BLaER1 treated with 17β-estradiol and CSF1 and Interleukin-3, amounts not matched to agents 10 nM and 100 nM (cell line): ENCODE data around the gene TMEM247.

Experiments used
- H3K27ac ChIP-seq, 11 experiments: shearing (Covaris generic); formaldehyde crosslinking; 2 replicates each; pipeline ENCODE4 v1.8.1; 2022
- H3K27me3 ChIP-seq, 11 experiments: shearing (Covaris generic); formaldehyde crosslinking; 2 replicates each; pipeline ENCODE4 v1.8.1; 2022
- H3K36me3 ChIP-seq, 11 experiments: shearing (Covaris generic); formaldehyde crosslinking; 2 replicates each; pipeline ENCODE4 v1.8.1; 2022
- H3K4me1 ChIP-seq, 10 experiments: shearing (Covaris generic); formaldehyde crosslinking; 2 replicates each; pipeline ENCODE4 v1.8.1; 2022
- H3K4me2 ChIP-seq, 11 experiments: shearing (Covaris generic); formaldehyde crosslinking; 2 replicates each; pipeline ENCODE4 v1.8.1; 2022
- H3K4me3 ChIP-seq, 10 experiments: shearing (Covaris generic); formaldehyde crosslinking; 2 replicates each; pipeline ENCODE4 v1.8.1; 2022
- H3K9ac ChIP-seq, 11 experiments: shearing (Covaris generic); formaldehyde crosslinking; 2 replicates each; pipeline ENCODE4 v1.8.1; 2022
- H3K9me3 ChIP-seq, 11 experiments: shearing (Covaris generic); formaldehyde crosslinking; replicated peaks in 1 of 11; 2 replicates each; pipeline ENCODE4 v1.8.1; 2022
- H4K20me1 ChIP-seq, 11 experiments: shearing (Covaris generic); formaldehyde crosslinking; 2 replicates each; pipeline ENCODE4 v1.8.1; 2022
- Cebpa-rat ChIP-seq, 11 experiments: shearing (Covaris generic); IDR thresholded peaks; 2 replicates each; pipeline ENCODE4 v1.8.1; 2022

Gene TMEM247

GRCh38 chr2:46438794-46439193 is 40.6 kb upstream of the TMEM247 start:
- no peak overlapping the region for H3K4me2 ChIP-seq
- no peak overlapping the region for H3K4me3 ChIP-seq
- H3K9me3 ChIP-seq, result 0 out of 22 replicates have a peak, but pooled peaks cover 0 to 2% (median 0%) of the 10 kb centered on the region in 11 experiments
- TF ChIP-seq Cebpa-rat (IDR thresholded peaks at IDR 0.05), result no peak
- H3K9ac ChIP-seq, result no peak overlapping the region
- no peaks in the 10 kb centered on the region for H3K36me3 ChIP-seq
- no peaks in the 10 kb centered on the region for H4K20me1 ChIP-seq
- no peak overlapping the region for H3K27ac ChIP-seq
- peaks cover 0 to 8% (median 0%) of the 10 kb centered on the region in 10 experiments; a peak in 4 of 20 replicates for H3K4me1 ChIP-seq
- no peaks in the 10 kb centered on the region for H3K27me3 ChIP-seq

- no peak for TF ChIP-seq Cebpa-rat (IDR thresholded peaks at IDR 0.05)
- no peaks in the 10 kb centered on the region for H3K27me3 ChIP-seq
- no peak overlapping the region for H3K27ac ChIP-seq
- H3K9me3 ChIP-seq, result peaks cover 0 to 6% (median 1%) of the 10 kb centered on the region in 11 experiments; a peak in 7 of 22 replicates
- H3K9ac ChIP-seq, result no peak overlapping the region
- H3K4me3 ChIP-seq, result no peak overlapping the region
- peaks cover 0 to 8% (median 0%) of the 10 kb centered on the region in 10 experiments; a peak in 4 of 20 replicates for H3K4me1 ChIP-seq
- peak overlapping the region in 1 of 11 experiments; percentile 11; a peak in 1 of 22 replicates for H3K4me2 ChIP-seq
- no peaks in the 10 kb centered on the region for H3K36me3 ChIP-seq
- H4K20me1 ChIP-seq, result no peaks in the 10 kb centered on the region
These were observed 39.8 kb upstream of the TMEM247 start for GRCh38 chr2:46439582-46439981.

- H3K36me3 ChIP-seq, result no peaks in the 10 kb centered on the region
- TF ChIP-seq Cebpa-rat (IDR thresholded peaks at IDR 0.05), result no peak
- no peaks in the 10 kb centered on the region for H3K27me3 ChIP-seq
- peaks cover 0 to 25% (median 13%) of the 10 kb centered on the region in 11 experiments; a peak in 14 of 22 replicates for H3K9me3 ChIP-seq
- H3K27ac ChIP-seq, result no peak overlapping the region
- H3K4me2 ChIP-seq, result no peak overlapping the region
- H3K4me3 ChIP-seq, result no peak overlapping the region
- peaks cover 0 to 7% (median 0%) of the 10 kb centered on the region in 10 experiments; a peak in 4 of 20 replicates for H3K4me1 ChIP-seq
- no peak overlapping the region for H3K9ac ChIP-seq
- H4K20me1 ChIP-seq, result no peaks in the 10 kb centered on the region
These were observed 37.3 kb upstream of the TMEM247 start for GRCh38 chr2:46441838-46442712.

- H3K4me2 ChIP-seq, result no peak overlapping the region
- H3K9ac ChIP-seq, result no peak overlapping the region
- no peaks in the 10 kb centered on the region for H3K36me3 ChIP-seq
- H3K27ac ChIP-seq, result no peak overlapping the region
- no peaks in the 10 kb centered on the region for H3K27me3 ChIP-seq
- no peak overlapping the region for H3K4me3 ChIP-seq
- no peak for TF ChIP-seq Cebpa-rat (IDR thresholded peaks at IDR 0.05)
- H4K20me1 ChIP-seq, result no peaks in the 10 kb centered on the region
- peaks cover 0 to 25% (median 13%) of the 10 kb centered on the region in 11 experiments; a peak in 14 of 22 replicates for H3K9me3 ChIP-seq
- H3K4me1 ChIP-seq, result peaks cover 0 to 1% (median 0%) of the 10 kb centered on the region in 10 experiments; a peak in 4 of 20 replicates
These were observed 34.6 kb upstream of the TMEM247 start for GRCh38 chr2:46444732-46445131.

DNA sequence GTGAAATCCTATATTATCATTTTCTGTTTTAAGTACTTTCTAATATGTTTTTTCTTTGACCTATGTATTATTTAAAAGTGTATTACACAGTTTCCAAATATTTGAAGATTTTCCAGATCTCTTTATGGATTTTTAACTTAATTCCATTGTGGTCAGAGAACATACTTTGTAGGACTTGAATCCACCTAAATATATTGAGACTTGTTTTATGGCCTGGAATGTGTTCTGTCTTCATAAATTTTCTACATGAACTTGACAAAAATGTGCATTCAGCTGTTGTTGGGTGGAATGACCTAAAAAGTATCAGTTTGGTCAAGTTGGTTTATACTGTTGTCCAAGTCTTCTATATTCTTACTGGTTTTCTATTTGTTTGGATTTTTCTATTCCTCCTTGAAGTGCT is 33.8 kb upstream of the TMEM247 start:
- Histone ChIP-seq H3K4me3 (no peak overlapping the region), H3K36me3 (no peaks in the 10 kb centered on the region), H3K27ac (no peak overlapping the region), H3K4me1 (no peaks in the 10 kb centered on the region), H4K20me1 (no peaks in the 10 kb centered on the region), H3K27me3 (no peaks in the 10 kb centered on the region), H3K9ac (no peak overlapping the region), H3K4me2 (no peak overlapping the region), H3K9me3 (peaks cover 0 to 25% (median 13%) of the 10 kb centered on the region in 11 experiments; a peak in 14 of 22 replicates)
- TF ChIP-seq Cebpa-rat (IDR thresholded peaks at IDR 0.05), result no peak

DNA sequence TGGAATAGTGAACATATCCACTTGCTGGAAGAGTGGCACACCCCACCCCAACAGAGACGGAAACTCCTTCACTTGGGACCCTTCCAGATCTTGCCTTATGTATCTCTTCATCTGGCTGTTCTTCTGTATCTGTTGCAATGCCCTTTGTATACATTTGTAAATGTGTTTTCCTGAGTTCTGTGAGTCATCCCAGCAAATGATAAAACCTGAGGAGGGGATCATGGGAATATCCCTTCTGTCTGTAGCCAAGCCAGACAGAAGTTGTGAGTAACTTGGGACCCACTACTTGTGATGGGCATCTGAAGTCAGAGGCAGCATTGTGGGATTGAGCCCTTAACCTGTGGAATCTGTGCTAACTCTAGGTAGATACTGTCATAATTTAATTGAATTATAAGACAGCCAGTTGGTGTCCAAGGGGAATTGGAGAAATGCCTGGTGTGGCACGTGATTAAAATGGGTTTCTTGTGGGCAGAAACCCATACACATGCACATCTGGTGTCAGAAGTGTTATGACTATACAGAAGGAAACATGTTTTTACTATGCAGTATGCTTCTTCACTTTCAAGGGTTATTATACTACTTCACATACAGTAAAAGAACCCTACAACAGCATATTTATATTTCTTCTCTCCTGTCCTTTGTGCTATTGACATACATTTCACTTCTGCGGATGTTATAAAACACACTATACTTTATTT is 32.3 kb upstream of the TMEM247 start:
- H3K36me3 ChIP-seq, result no peaks in the 10 kb centered on the region
- TF ChIP-seq Cebpa-rat (IDR thresholded peaks at IDR 0.05), result no peak
- H3K4me2 ChIP-seq, result no peak overlapping the region
- H3K4me1 ChIP-seq, result no peaks in the 10 kb centered on the region
- H3K4me3 ChIP-seq, result no peak overlapping the region
- peaks cover 0 to 25% (median 13%) of the 10 kb centered on the region in 11 experiments; a peak in 14 of 22 replicates for H3K9me3 ChIP-seq
- H3K27ac ChIP-seq, result no peak overlapping the region
- H4K20me1 ChIP-seq, result no peaks in the 10 kb centered on the region
- no peaks in the 10 kb centered on the region for H3K27me3 ChIP-seq
- no peak overlapping the region for H3K9ac ChIP-seq

DNA sequence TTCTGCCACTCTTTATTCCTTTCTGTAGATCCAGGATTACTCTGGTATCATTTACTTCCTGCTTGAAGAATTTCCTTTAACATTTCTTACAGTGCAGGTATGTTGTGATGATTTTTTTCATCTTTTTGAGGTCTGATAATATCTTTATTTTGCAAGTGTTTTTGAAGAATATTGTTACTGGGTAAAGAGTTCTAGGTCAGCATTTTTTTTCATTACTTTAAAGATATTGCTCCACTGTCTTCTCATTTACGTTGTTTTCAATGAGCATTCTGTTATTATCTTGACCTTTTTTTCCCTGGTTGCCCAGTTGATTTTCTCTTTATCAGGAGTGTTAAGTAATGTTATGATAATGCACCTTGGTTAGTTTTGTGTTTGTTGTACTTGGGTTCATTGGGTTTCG is 31.7 kb upstream of the TMEM247 start:
- H3K27ac ChIP-seq, result no peak overlapping the region
- H4K20me1 ChIP-seq, result no peaks in the 10 kb centered on the region
- H3K4me2 ChIP-seq, result no peak overlapping the region
- H3K27me3 ChIP-seq, result no peaks in the 10 kb centered on the region
- H3K9me3 ChIP-seq, result peaks cover 0 to 25% (median 13%) of the 10 kb centered on the region in 11 experiments; a peak in 14 of 22 replicates
- no peak for TF ChIP-seq Cebpa-rat (IDR thresholded peaks at IDR 0.05)
- H3K9ac ChIP-seq, result no peak overlapping the region
- H3K36me3 ChIP-seq, result no peaks in the 10 kb centered on the region
- no peaks in the 10 kb centered on the region for H3K4me1 ChIP-seq
- no peak overlapping the region for H3K4me3 ChIP-seq

GRCh38 chr2:46448111-46448510 is 31.3 kb upstream of the TMEM247 start:
- no peaks in the 10 kb centered on the region for H3K36me3 ChIP-seq
- no peaks in the 10 kb centered on the region for H3K27me3 ChIP-seq
- H3K27ac ChIP-seq, result no peak overlapping the region
- no peak for TF ChIP-seq Cebpa-rat (IDR thresholded peaks at IDR 0.05)
- no peak overlapping the region for H3K4me3 ChIP-seq
- H3K4me1 ChIP-seq, result no peaks in the 10 kb centered on the region
- no peak overlapping the region for H3K9ac ChIP-seq
- H3K9me3 ChIP-seq, result peaks cover 0 to 25% (median 13%) of the 10 kb centered on the region in 11 experiments; a peak in 14 of 22 replicates
- no peak overlapping the region for H3K4me2 ChIP-seq
- H4K20me1 ChIP-seq, result no peaks in the 10 kb centered on the region

GRCh38 chr2:46448641-46449040 is 30.7 kb upstream of the TMEM247 start:
- no peaks in the 10 kb centered on the region for H3K36me3 ChIP-seq
- no peak overlapping the region for H3K27ac ChIP-seq
- H3K9ac ChIP-seq, result no peak overlapping the region
- H3K27me3 ChIP-seq, result no peaks in the 10 kb centered on the region
- H3K4me3 ChIP-seq, result no peak overlapping the region
- H3K4me1 ChIP-seq, result no peaks in the 10 kb centered on the region
- no peaks in the 10 kb centered on the region for H4K20me1 ChIP-seq
- H3K9me3 ChIP-seq, result peaks cover 0 to 25% (median 13%) of the 10 kb centered on the region in 11 experiments; a peak in 14 of 22 replicates
- no peak for TF ChIP-seq Cebpa-rat (IDR thresholded peaks at IDR 0.05)
- no peak overlapping the region for H3K4me2 ChIP-seq
